Measurements from ENCODE around the gene SLC26A6. TPM values are rescaled to one million over a fixed set of nuclear protein-coding genes. Genes with fewer than 3 reads are reported as not detected.

SLC26A6 gene
- total and polyA plus RNA-seq, 4 donors, result 4.4 to 13.1 (median 6.3) TPM

DNA sequence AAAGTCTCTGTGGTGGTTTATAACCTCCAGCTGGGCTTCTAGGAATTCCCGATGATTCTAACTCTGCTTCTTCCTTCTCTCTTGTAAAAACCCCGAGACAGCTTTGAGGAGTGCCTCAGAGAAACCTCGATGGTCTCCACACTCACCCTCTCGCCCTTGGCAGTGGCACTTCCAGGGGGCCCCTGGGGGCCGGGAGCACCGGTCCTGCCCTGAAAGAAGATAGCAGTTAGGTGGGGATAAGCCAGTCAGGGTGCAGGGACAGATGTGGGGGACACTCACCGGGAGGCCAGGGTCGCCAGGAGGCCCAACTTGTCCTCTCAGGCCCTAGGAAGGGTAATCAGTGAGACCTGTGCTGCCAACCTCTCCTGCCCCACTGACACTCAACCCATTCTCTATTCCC is 49.9 kb downstream of the SLC26A6 start:
- TF ChIP-seq YY1 (IDR thresholded peaks at IDR 0.05), result no peak
- TF ChIP-seq, protein P1, sequence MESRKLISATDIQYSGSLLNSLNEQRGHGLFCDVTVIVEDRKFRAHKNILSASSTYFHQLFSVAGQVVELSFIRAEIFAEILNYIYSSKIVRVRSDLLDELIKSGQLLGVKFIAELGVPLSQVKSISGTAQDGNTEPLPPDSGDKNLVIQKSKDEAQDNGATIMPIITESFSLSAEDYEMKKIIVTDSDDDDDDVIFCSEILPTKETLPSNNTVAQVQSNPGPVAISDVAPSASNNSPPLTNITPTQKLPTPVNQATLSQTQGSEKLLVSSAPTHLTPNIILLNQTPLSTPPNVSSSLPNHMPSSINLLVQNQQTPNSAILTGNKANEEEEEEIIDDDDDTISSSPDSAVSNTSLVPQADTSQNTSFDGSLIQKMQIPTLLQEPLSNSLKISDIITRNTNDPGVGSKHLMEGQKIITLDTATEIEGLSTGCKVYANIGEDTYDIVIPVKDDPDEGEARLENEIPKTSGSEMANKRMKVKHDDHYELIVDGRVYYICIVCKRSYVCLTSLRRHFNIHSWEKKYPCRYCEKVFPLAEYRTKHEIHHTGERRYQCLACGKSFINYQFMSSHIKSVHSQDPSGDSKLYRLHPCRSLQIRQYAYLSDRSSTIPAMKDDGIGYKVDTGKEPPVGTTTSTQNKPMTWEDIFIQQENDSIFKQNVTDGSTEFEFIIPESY (IDR thresholded peaks at IDR 0.05), result no peak
- no peak for TF ChIP-seq FOXA1 (IDR thresholded peaks at IDR 0.05)
- TF ChIP-seq ATF3 (IDR thresholded peaks at IDR 0.05), result no peak
- no peak for TF ChIP-seq RAD21 (IDR thresholded peaks at IDR 0.05)
- no peak for TF ChIP-seq HNF4A (conservative IDR thresholded peaks at IDR 0.05)
- no peak for TF ChIP-seq JUND (IDR thresholded peaks at IDR 0.05)
- H3K9ac ChIP-seq (ENCODE audit: low read depth in 1 of 2, low read length in 2 of 2), result no peak overlapping the region
- H3K9me3 ChIP-seq (ENCODE audit: control insufficient read depth in 4 of 4, low read length in 3 of 4), result no peaks in the 10 kb centered on the region
- WGBS, result 86% methylated on average over 8 of the region's 8 CpGs
- peaks cover 0 to 3% (median 0%) of the 10 kb centered on the region in 4 donors for H3K4me1 ChIP-seq (ENCODE audit: control insufficient read depth in 4 of 4, insufficient read depth in 4 of 4, low read length in 3 of 4)
- no peaks in the 10 kb centered on the region for H3K36me3 ChIP-seq (ENCODE audit: control insufficient read depth in 4 of 4, insufficient read depth in 3 of 4, low read depth in 1 of 4, low read length in 3 of 4)
- H3K4me3 ChIP-seq (ENCODE audit: low read depth in 1 of 3, low read length in 3 of 3), result no peak overlapping the region
- no peaks in the 10 kb centered on the region for H3K27me3 ChIP-seq (ENCODE audit: control insufficient read depth in 4 of 4, insufficient read depth in 4 of 4, low read length in 3 of 4)
- H3K27ac ChIP-seq (ENCODE audit: low read depth in 1 of 2, low read length in 2 of 2), result no peak overlapping the region
- DNase-seq (ENCODE audit: low spot score), result no peak

DNA sequence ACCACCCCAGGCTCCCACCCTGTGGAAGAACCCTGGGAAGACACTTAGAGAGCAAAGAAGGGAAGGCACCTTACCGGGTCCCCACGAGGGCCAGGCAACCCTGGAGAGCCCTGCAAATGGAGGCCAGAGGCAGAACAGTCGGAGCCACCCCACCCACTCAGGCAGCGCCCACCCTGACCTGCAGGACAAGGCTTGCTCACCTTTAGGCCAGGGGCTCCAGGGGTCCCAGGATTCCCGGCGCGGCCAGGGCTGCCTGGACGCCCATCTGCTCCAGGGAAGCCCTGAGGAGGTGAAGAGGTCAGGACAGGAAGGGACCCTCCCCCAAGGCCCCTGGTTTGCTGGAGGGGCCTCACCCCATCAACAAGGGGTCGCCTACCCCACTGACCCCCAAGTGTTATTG is 50.4 kb downstream of the SLC26A6 start:
- Histone ChIP-seq H3K4me1 (ENCODE audit: control insufficient read depth in 4 of 4, insufficient read depth in 4 of 4, low read length in 3 of 4) (peaks cover 0 to 3% (median 0%) of the 10 kb centered on the region in 4 donors), H3K27me3 (ENCODE audit: control insufficient read depth in 4 of 4, insufficient read depth in 4 of 4, low read length in 3 of 4) (no peaks in the 10 kb centered on the region), H3K4me3 (ENCODE audit: low read depth in 1 of 3, low read length in 3 of 3) (no peak overlapping the region), H3K9ac (ENCODE audit: low read depth in 1 of 2, low read length in 2 of 2) (no peak overlapping the region), H3K27ac (ENCODE audit: low read depth in 1 of 2, low read length in 2 of 2) (no peak overlapping the region), H3K9me3 (ENCODE audit: control insufficient read depth in 4 of 4, low read length in 3 of 4) (no peaks in the 10 kb centered on the region), H3K36me3 (ENCODE audit: control insufficient read depth in 4 of 4, insufficient read depth in 3 of 4, low read depth in 1 of 4, low read length in 3 of 4) (no peaks in the 10 kb centered on the region)
- 91% methylated on average over 9 of the region's 9 CpGs for WGBS
- TF ChIP-seq, protein P2, sequence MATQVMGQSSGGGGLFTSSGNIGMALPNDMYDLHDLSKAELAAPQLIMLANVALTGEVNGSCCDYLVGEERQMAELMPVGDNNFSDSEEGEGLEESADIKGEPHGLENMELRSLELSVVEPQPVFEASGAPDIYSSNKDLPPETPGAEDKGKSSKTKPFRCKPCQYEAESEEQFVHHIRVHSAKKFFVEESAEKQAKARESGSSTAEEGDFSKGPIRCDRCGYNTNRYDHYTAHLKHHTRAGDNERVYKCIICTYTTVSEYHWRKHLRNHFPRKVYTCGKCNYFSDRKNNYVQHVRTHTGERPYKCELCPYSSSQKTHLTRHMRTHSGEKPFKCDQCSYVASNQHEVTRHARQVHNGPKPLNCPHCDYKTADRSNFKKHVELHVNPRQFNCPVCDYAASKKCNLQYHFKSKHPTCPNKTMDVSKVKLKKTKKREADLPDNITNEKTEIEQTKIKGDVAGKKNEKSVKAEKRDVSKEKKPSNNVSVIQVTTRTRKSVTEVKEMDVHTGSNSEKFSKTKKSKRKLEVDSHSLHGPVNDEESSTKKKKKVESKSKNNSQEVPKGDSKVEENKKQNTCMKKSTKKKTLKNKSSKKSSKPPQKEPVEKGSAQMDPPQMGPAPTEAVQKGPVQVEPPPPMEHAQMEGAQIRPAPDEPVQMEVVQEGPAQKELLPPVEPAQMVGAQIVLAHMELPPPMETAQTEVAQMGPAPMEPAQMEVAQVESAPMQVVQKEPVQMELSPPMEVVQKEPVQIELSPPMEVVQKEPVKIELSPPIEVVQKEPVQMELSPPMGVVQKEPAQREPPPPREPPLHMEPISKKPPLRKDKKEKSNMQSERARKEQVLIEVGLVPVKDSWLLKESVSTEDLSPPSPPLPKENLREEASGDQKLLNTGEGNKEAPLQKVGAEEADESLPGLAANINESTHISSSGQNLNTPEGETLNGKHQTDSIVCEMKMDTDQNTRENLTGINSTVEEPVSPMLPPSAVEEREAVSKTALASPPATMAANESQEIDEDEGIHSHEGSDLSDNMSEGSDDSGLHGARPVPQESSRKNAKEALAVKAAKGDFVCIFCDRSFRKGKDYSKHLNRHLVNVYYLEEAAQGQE (IDR thresholded peaks at IDR 0.05), result no peak
- TF ChIP-seq GABPA (IDR thresholded peaks at IDR 0.05 in 1 of 2, conservative IDR thresholded peaks at IDR 0.05 in 1 of 2), result no peak
- TF ChIP-seq TAF1 (conservative IDR thresholded peaks at IDR 0.05), result no peak
- no peak for TF ChIP-seq FOXA2 (IDR thresholded peaks at IDR 0.05)
- TF ChIP-seq EGR1 (IDR thresholded peaks at IDR 0.05; ENCODE audit: low read depth in 2 of 2), result no peak
- no peak for TF ChIP-seq FOXA1 (IDR thresholded peaks at IDR 0.05)
- TF ChIP-seq HNF4G (IDR thresholded peaks at IDR 0.05), result no peak
- TF ChIP-seq, protein P1 (IDR thresholded peaks at IDR 0.05), result no peak
- no peak for TF ChIP-seq RAD21 (IDR thresholded peaks at IDR 0.05)
- TF ChIP-seq RXRA (IDR thresholded peaks at IDR 0.05), result no peak
- TF ChIP-seq NR2F2 (IDR thresholded peaks at IDR 0.05), result no peak
- no peak for TF ChIP-seq SP1 (IDR thresholded peaks at IDR 0.05)
- TF ChIP-seq YY1 (IDR thresholded peaks at IDR 0.05), result no peak
- TF ChIP-seq, protein P3, sequence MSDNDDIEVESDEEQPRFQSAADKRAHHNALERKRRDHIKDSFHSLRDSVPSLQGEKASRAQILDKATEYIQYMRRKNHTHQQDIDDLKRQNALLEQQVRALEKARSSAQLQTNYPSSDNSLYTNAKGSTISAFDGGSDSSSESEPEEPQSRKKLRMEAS (IDR thresholded peaks at IDR 0.05), result no peak
- TF ChIP-seq HNF4A (conservative IDR thresholded peaks at IDR 0.05), result no peak
- no peak for TF ChIP-seq ATF3 (IDR thresholded peaks at IDR 0.05)
- no peak for TF ChIP-seq CTCF (IDR thresholded peaks at IDR 0.05; ENCODE audit: low read depth, low read length, missing input control)
- TF ChIP-seq JUND (IDR thresholded peaks at IDR 0.05), result no peak
- DNase-seq (ENCODE audit: low spot score), result no peak
